Measurements from ENCODE around the gene SALL2. TPM values are rescaled to one million over a fixed set of nuclear protein-coding genes. Genes with fewer than 3 reads are reported as not detected.
A peak's percentile ranks its signal among the peaks of the same experiment; 100 is the strongest.

SALL2 gene
- total and polyA plus RNA-seq, 10 donors, result 0.76 to 6.7 (median 4.3) TPM

DNA sequence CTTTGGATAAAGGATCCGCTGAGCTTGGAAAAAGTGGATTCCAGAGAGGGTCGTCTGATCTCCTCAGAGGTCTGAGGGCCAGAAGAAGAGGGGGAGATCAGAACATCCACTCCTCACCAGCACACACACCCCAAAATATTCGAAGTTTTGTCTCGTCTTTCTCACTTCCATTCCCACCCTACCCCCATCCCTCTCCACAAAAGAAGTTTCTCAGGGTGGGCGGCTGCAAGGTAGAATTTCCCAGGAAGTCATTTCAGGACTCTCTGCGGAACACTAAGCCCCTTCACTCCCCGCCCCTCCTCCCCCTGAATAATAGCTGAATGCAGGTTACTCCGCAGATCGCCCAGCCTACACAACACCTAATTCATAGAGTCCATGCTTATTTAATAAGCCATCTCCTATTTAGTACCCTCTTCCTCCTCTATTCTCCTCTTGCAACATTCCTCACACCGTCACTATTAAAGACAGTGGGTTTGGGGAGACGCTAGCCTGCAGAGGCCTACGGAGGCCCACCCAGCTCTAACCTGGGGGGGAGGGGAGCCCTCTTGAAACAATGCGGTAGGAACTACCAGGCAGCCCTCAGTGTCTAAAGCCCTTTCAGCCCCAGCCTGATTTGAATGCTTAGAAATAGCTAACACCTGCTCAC lies 649 bp upstream of the SALL2 start:
- H3K9me3 ChIP-seq, result no peaks in the 10 kb centered on the region
- H3K4me1 ChIP-seq, result peaks cover 3 to 37% (median 13%) of the 10 kb centered on the region in 6 donors
- H3K4me3 ChIP-seq, result peak overlapping the region; percentile 42 to 81 (median 52)
- TF ChIP-seq, protein P1, sequence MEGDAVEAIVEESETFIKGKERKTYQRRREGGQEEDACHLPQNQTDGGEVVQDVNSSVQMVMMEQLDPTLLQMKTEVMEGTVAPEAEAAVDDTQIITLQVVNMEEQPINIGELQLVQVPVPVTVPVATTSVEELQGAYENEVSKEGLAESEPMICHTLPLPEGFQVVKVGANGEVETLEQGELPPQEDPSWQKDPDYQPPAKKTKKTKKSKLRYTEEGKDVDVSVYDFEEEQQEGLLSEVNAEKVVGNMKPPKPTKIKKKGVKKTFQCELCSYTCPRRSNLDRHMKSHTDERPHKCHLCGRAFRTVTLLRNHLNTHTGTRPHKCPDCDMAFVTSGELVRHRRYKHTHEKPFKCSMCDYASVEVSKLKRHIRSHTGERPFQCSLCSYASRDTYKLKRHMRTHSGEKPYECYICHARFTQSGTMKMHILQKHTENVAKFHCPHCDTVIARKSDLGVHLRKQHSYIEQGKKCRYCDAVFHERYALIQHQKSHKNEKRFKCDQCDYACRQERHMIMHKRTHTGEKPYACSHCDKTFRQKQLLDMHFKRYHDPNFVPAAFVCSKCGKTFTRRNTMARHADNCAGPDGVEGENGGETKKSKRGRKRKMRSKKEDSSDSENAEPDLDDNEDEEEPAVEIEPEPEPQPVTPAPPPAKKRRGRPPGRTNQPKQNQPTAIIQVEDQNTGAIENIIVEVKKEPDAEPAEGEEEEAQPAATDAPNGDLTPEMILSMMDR (IDR thresholded peaks at IDR 0.05 in 8 of 11, conservative IDR thresholded peaks at IDR 0.05 in 3 of 11), result no peak
- TF ChIP-seq POLR2AphosphoS5 (IDR thresholded peaks at IDR 0.05), result no peak
- no peak for TF ChIP-seq POLR2A (IDR thresholded peaks at IDR 0.05)
- 15 to 21% (median 18%) methylated on average over 13 of the region's 13 CpGs for WGBS, 5 donors
- peak overlapping the region in 4 of 8 donors; percentile 48 to 56 (median 52) for H3K27ac ChIP-seq
- H3K27me3 ChIP-seq (replicated peaks in 1 of 7), result peaks cover 0 to 9% (median 0%) of the 10 kb centered on the region in 7 donors
- DNase-seq, result no peak
- intact Hi-C loops (cut with DNase I; ENCODE audit: low total_unique reads), result no loop called here
- H3K36me3 ChIP-seq, result no peaks in the 10 kb centered on the region

DNA sequence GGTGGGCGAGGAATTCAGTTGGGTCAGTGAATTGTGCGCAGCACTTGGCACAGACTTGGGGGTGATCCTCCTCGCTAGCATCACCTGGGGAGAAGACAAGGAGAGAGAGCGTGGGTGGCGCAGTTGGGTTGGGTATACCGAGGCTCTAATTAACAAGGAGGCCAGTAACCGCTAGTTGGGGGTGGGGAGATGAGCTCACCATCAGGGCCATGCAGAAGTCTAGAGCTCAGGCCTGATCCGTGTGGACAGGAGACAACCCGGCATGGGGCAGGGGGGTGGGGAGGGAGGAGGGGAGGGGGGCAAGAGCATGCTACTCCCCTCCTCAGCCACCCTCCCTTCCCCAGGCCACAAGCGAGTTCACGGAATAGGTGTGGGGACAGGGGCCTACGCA lies 580 bp downstream of the SALL2 start:
- WGBS, 5 donors, result 52 to 78% (median 54%) methylated on average over 8 to 11 of the region's 12 CpGs
- Histone ChIP-seq H3K4me3 (peak overlapping the region; percentile 42 to 81 (median 52)), H3K9me3 (no peaks in the 10 kb centered on the region), H3K27ac (peak overlapping the region in 4 of 8 donors; percentile 48 to 56 (median 52)), H3K36me3 (no peaks in the 10 kb centered on the region), H3K4me1 (peaks cover 3 to 37% (median 13%) of the 10 kb centered on the region in 6 donors), H3K27me3 (replicated peaks in 1 of 7) (peaks cover 0 to 9% (median 0%) of the 10 kb centered on the region in 7 donors)
- intact Hi-C loops (cut with DNase I; ENCODE audit: low total_unique reads), result no loop called here
- DNase-seq, result no peak
- TF ChIP-seq, protein P1 (IDR thresholded peaks at IDR 0.05 in 8 of 11, conservative IDR thresholded peaks at IDR 0.05 in 3 of 11), result no peak
- TF ChIP-seq POLR2AphosphoS5 (IDR thresholded peaks at IDR 0.05), result no peak
- no peak for TF ChIP-seq POLR2A (IDR thresholded peaks at IDR 0.05)

DNA sequence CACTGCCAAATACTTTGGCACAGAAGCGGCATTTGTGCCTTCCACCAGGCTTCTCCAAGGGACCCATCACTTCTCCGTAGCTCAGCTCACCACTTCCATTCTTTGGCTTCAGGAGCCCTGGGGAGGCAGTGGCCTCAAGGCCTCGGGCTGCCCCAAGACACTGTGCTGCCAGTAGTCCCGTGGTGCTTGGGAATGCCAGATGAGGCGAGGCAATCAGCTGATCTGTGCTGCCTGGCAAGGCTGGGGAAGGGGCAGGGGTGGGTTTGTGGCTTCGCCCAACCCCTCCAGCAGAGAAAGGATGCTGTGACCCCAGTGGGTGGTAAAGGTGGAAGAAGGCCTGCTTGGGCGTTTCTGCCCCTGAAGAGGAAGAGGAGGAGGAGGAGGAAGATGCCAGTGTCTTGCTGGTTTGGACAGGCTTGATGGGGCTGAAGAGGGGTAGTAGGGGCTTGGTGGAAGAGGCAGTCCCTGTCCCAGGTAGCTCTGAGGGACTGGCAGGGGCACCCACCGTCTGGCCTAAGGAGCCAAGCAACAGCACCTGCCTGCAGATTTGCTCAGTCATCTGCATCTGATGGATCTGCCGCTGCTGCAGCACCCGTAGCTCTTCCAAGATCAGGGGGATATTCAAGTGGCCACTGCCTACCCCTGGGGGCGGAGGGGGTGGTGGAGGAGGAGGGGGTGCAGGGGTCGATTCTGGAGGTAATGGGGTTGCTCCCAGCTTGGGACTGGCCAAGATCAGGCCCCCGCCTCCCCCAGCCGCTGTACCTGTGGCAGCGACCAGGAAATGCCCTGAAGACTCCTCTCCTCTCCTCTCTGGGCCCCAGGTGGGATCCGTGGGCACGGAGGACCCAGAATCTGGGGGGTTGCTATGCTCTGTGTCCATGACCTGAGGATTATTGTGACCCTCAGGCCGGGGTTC lies 1.3 kb downstream of the SALL2 start:
- intact Hi-C loops (cut with DNase I; ENCODE audit: low total_unique reads), result no loop called here
- peaks cover 0 to 9% (median 0%) of the 10 kb centered on the region in 7 donors for H3K27me3 ChIP-seq (replicated peaks in 1 of 7)
- H3K9me3 ChIP-seq, result no peaks in the 10 kb centered on the region
- H3K27ac ChIP-seq, result no peak overlapping the region
- no peak for TF ChIP-seq POLR2AphosphoS5 (IDR thresholded peaks at IDR 0.05)
- no peak for TF ChIP-seq POLR2A (IDR thresholded peaks at IDR 0.05)
- TF ChIP-seq, protein P1 (IDR thresholded peaks at IDR 0.05 in 8 of 11, conservative IDR thresholded peaks at IDR 0.05 in 3 of 11), result no peak
- peak overlapping the region in 2 of 8 donors; percentile 76 to 81 for H3K4me3 ChIP-seq
- peak; percentile 71 for DNase-seq
- H3K4me1 ChIP-seq, result peaks cover 3 to 37% (median 13%) of the 10 kb centered on the region in 6 donors
- 84 to 96% (median 91%) methylated on average over 12 to 18 of the region's 18 CpGs for WGBS, 5 donors
- H3K36me3 ChIP-seq, result no peaks in the 10 kb centered on the region

DNA sequence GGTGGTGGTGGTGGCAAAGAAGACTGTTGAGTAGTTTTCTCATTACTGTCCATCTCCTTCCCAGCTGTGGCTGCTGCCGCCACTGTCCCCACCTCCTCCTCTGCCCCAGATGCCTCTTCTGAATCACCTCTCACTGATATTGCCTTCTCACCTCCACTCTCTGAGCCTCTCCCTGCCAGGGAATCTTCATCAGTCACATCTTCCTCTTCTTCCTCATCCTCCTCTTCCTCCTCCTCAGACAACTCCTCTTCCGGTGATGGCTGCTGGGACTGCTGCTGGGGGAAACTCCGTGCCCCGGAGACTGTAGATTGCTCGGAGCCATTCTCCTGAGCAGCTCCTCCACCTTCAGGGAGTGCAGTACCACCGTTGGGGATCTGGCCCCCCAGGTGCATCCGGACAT lies 2.9 kb downstream of the SALL2 start:
- 74 to 89% (median 77%) methylated on average over 6 to 7 of the region's 7 CpGs for WGBS, 5 donors

More for the DNA sequence above, 2.9 kb downstream of the SALL2 start:
- DNase-seq, result no peak
- no peaks in the 10 kb centered on the region for H3K36me3 ChIP-seq
- TF ChIP-seq POLR2A (IDR thresholded peaks at IDR 0.05) (no peak), POLR2AphosphoS5 (IDR thresholded peaks at IDR 0.05) (no peak)
- TF ChIP-seq, protein P1 (IDR thresholded peaks at IDR 0.05 in 8 of 11, conservative IDR thresholded peaks at IDR 0.05 in 3 of 11), result no peak
- no peaks in the 10 kb centered on the region for H3K9me3 ChIP-seq
- no peak overlapping the region for H3K27ac ChIP-seq
- no peak overlapping the region for H3K4me3 ChIP-seq
- peaks cover 0 to 9% (median 0%) of the 10 kb centered on the region in 7 donors for H3K27me3 ChIP-seq (replicated peaks in 1 of 7)
- H3K4me1 ChIP-seq, result peaks cover 3 to 30% (median 13%) of the 10 kb centered on the region in 6 donors
- intact Hi-C loops (cut with DNase I; ENCODE audit: low total_unique reads), result no loop called here

All from spleen (tissue), 11 donors.